MM.1S (cell line): ENCODE measurements around the gene FAM107B.
"Not testable (repeated sequence)": the region's sequence is repeated elsewhere in the genome, so short reads cannot be mapped to it uniquely, and the experiment has no call there.

ENCODE experiments used
- DNase-seq: peaks from one replicate; pipeline ENCODE4 v3.0.0-alpha.2; 2015
- H2AFZ ChIP-seq: fragments of 300-600 bp; sonication (generic); 2 replicates; pipeline ENCODE4 v1.6.0; 2016; ENCODE audit warnings: antibody characterized with exemption, low read length
- H3F3A ChIP-seq: fragments of 300-600 bp; sonication (generic); 2 replicates; pipeline ENCODE4 v1.6.1; 2016; ENCODE audit warnings: mild to moderate bottlenecking, antibody characterized with exemption, low read length, moderate library complexity, mixed read lengths; ENCODE audit not compliant: insufficient read depth
- H3K27ac ChIP-seq: fragments of 300-600 bp; sonication (generic); 2 replicates; pipeline ENCODE4 v1.5.1; 2016; ENCODE audit warnings: mild to moderate bottlenecking, low read length
- H3K27me3 ChIP-seq: fragments of 300-600 bp; sonication (generic); replicated peaks from 2 replicates; pipeline ENCODE4 v1.6.0; 2016; ENCODE audit warnings: low read length; ENCODE audit not compliant: insufficient read depth
- H3K36me3 ChIP-seq: fragments of 300-600 bp; sonication (generic); replicated peaks from 2 replicates; pipeline ENCODE4 v1.6.1; 2016; ENCODE audit warnings: mild to moderate bottlenecking, low read length, mixed read lengths; ENCODE audit not compliant: insufficient read depth
- H3K4me1 ChIP-seq: fragments of 300-600 bp; sonication (generic); 2 replicates; pipeline ENCODE4 v1.6.1; 2016; ENCODE audit warnings: low read length, mixed read lengths
- H3K4me2 ChIP-seq: fragments of 300-600 bp; sonication (generic); 2 replicates; pipeline ENCODE4 v1.6.0; 2016; ENCODE audit warnings: low read depth, low read length
- H3K4me3 ChIP-seq: fragments of 300-600 bp; sonication (generic); 2 replicates; pipeline ENCODE4 v1.5.1; 2016; ENCODE audit warnings: low read length, mixed read lengths
- H3K79me2 ChIP-seq: fragments of 300-600 bp; sonication (generic); 2 replicates; pipeline ENCODE4 v1.6.1; 2016; ENCODE audit warnings: mixed run types, low read length, mixed read lengths
- H3K9ac ChIP-seq: fragments of 300-600 bp; sonication (generic); 2 replicates; pipeline ENCODE4 v1.6.1; 2016; ENCODE audit warnings: low read length, mixed read lengths
- H3K9me2 ChIP-seq: fragments of 300-600 bp; sonication (generic); replicated peaks from 2 replicates; pipeline ENCODE4 v1.6.1; 2016; ENCODE audit warnings: mild to moderate bottlenecking, low read length, mixed read lengths; ENCODE audit not compliant: insufficient read depth
- H3K9me3 ChIP-seq: fragments of 300-600 bp; sonication (generic); replicated peaks from 2 replicates; pipeline ENCODE4 v1.6.1; 2016; ENCODE audit warnings: mild to moderate bottlenecking, low read length, mixed read lengths; ENCODE audit not compliant: insufficient read depth
- H4K20me1 ChIP-seq: fragments of 300-600 bp; sonication (generic); 2 replicates; pipeline ENCODE4 v1.6.1; 2016; ENCODE audit warnings: mild to moderate bottlenecking, low read length, moderate library complexity, mixed read lengths; ENCODE audit not compliant: insufficient read depth
- EZH2 ChIP-seq: fragments of 300-600 bp; sonication (generic); optimal IDR thresholded peaks from 2 replicates; pipeline ENCODE3; 2017; ENCODE audit warnings: low read depth, mild to moderate bottlenecking, antibody characterized with exemption, low read length, mixed read lengths
- EZH2phosphoT487 ChIP-seq: fragments of 300-600 bp; sonication (generic); IDR thresholded peaks from 2 replicates; pipeline ENCODE4 v1.6.1; 2018; ENCODE audit warnings: antibody characterized with exemption, low read length
- TF ChIP-seq, protein P1 (sequence below): fragments of 300-600 bp; sonication (generic); IDR thresholded peaks from 2 replicates; pipeline ENCODE4 v1.5.1; 2016; ENCODE audit warnings: antibody characterized with exemption, low read length, mixed read lengths

Gene FAM107B

DNA sequence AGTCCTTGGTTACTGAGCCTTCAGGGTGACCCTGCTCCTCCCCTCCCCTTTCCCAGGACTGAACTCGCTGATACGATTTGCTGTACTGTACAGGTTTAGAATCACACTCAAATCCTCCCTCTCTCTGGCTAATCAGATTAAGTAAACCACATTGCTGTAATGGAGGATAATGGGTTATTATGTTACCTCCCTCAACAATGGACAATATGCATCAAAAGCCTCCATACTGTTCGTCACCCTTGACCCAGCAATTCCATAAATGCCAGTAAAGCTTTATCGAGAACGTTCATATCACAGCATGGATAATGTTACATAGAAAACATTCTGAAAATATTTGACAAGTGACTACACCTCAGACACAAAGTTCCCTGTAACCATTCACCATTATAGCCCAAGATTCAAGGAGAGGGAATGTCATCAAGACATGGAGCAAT is 61.7 kb downstream of the FAM107B start:
- DNase-seq: no peak
- Histone ChIP-seq H3K4me1 (no peaks in the 10 kb centered on the region), H3K4me3 (no peak overlapping the region), H3K9me3 (no peaks in the 10 kb centered on the region), H3K27me3 (no peaks in the 10 kb centered on the region), H3K9ac (no peak overlapping the region), H3K27ac (no peak overlapping the region), H4K20me1 (no peaks in the 10 kb centered on the region), H3K4me2 (no peak overlapping the region), H3K79me2 (no peaks in the 10 kb centered on the region), H2AFZ (no peak overlapping the region), H3K9me2 (no peaks in the 10 kb centered on the region), H3F3A (no peaks in the 10 kb centered on the region), H3K36me3 (no peaks in the 10 kb centered on the region)
- TF ChIP-seq EZH2phosphoT487 (no peak), EZH2 (no peak)
- TF ChIP-seq, protein P1, sequence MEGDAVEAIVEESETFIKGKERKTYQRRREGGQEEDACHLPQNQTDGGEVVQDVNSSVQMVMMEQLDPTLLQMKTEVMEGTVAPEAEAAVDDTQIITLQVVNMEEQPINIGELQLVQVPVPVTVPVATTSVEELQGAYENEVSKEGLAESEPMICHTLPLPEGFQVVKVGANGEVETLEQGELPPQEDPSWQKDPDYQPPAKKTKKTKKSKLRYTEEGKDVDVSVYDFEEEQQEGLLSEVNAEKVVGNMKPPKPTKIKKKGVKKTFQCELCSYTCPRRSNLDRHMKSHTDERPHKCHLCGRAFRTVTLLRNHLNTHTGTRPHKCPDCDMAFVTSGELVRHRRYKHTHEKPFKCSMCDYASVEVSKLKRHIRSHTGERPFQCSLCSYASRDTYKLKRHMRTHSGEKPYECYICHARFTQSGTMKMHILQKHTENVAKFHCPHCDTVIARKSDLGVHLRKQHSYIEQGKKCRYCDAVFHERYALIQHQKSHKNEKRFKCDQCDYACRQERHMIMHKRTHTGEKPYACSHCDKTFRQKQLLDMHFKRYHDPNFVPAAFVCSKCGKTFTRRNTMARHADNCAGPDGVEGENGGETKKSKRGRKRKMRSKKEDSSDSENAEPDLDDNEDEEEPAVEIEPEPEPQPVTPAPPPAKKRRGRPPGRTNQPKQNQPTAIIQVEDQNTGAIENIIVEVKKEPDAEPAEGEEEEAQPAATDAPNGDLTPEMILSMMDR: no peak

DNA sequence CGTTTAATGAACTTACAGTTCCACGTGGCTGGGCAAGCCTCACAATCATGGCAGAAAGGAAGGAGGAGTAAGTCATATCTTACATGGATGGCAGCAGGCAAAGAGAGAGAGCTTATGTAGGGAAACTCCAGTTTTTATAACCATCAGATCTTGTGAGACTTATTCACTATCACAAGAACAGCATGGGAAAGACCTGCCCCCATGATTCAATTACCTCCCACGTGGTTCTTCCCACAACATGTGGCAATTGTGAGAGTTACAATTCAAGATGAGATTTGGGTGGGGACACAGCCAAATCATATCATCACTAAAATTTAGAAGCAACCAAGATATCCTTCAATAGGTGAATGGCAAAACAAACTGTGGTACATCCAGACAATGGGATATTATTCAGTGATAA is 65.4 kb downstream of the FAM107B start:
- not testable (repeated sequence) for H3K36me3 ChIP-seq, H3K4me1 ChIP-seq, H3K9ac ChIP-seq, H3K79me2 ChIP-seq, H3K9me2 ChIP-seq, H4K20me1 ChIP-seq, H3K4me3 ChIP-seq, H3F3A ChIP-seq, H3K27me3 ChIP-seq, DNase-seq, H3K27ac ChIP-seq, H3K4me2 ChIP-seq, H2AFZ ChIP-seq, H3K9me3 ChIP-seq

DNA sequence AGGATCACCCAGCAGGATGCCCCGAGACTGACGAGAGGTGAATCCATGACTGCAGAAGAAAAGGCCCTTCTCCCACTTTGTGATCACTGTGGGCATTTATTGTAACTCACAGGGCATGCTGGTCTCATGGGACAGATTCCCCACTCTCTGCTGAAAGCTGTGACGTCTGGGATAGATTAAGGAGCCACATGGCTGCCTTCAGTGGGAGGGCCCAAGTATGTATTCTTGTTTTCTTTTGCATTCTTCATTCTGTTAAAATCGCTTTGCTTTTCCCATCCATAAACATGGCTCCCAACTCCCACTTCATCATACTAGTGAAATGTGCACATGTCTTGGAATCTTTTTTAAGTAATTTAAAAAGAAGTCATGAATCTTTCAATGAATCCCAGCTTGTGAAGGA is 67.2 kb downstream of the FAM107B start:
- Histone ChIP-seq H3K9me2 (no peaks in the 10 kb centered on the region), H4K20me1 (no peaks in the 10 kb centered on the region), H3K36me3 (no peaks in the 10 kb centered on the region), H3K9me3 (no peaks in the 10 kb centered on the region), H3K27ac (no peak overlapping the region), H2AFZ (no peak overlapping the region), H3K4me2 (no peak overlapping the region), H3K27me3 (no peaks in the 10 kb centered on the region), H3F3A (no peaks in the 10 kb centered on the region), H3K4me3 (no peak overlapping the region), H3K4me1 (no peaks in the 10 kb centered on the region), H3K9ac (no peak overlapping the region), H3K79me2 (no peaks in the 10 kb centered on the region)
- DNase-seq: no peak
- TF ChIP-seq, protein P1: no peak
- TF ChIP-seq EZH2phosphoT487: no peak
- no peak for TF ChIP-seq EZH2

DNA sequence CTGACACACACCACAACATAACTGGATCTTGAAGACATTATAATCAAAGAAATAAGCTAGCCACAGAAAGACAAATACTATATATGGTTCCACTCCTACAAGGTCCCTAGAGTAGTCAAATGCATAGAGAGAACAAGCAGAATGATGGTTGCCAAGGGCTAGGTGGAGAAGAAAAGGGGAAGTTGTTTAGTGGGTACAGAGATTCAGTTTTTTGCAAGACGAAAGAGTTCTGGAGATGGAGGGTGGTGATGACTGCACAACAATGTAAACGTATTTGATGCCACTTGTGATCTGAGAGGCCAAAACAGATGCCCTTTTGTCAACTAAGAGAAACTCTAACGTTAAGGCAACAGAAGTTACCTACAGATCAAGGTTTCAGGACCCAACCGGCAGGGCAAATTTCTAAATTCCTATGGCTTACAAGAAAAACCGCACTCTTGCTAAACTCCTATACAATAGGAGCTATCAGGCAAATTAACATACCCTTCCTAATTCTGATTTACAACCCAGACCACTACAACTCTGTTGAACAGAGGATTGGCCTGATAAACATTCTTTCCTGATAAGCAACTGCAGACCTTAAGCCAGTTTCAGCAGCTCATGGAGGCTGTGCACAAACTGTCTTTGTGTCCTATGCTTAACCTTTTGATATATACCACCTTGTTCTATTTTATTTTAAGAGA is 69.0 kb downstream of the FAM107B start:
- TF ChIP-seq EZH2 (no peak), EZH2phosphoT487 (no peak)
- TF ChIP-seq, protein P1: no peak
- Histone ChIP-seq H3K27me3 (no peaks in the 10 kb centered on the region), H3K9ac (no peak overlapping the region), H3K4me1 (no peaks in the 10 kb centered on the region), H2AFZ (no peak overlapping the region), H3K27ac (no peak overlapping the region), H3F3A (no peaks in the 10 kb centered on the region), H3K79me2 (no peaks in the 10 kb centered on the region), H3K9me2 (no peaks in the 10 kb centered on the region), H4K20me1 (no peaks in the 10 kb centered on the region), H3K4me2 (no peak overlapping the region), H3K9me3 (no peaks in the 10 kb centered on the region), H3K4me3 (no peak overlapping the region), H3K36me3 (no peaks in the 10 kb centered on the region)
- DNase-seq: no peak
